Neural cell (in vitro differentiated cells): Measurements from ENCODE around the gene SSR2. TPM values are rescaled to one million over a fixed set of nuclear protein-coding genes. Genes with fewer than 3 reads are reported as not detected.

Experiments
- H2AFZ ChIP-seq: fragments of 200-600, 300-800 bp; sonication (generic), shearing (Covaris generic); 2 replicates; pipeline ENCODE4 v1.6.0; 2014; ENCODE audit warnings: low read depth, mild to moderate bottlenecking, antibody characterized with exemption, low read length, moderate library complexity
- H3F3A ChIP-seq: fragments of 200-600 bp; shearing (Covaris generic); 2 replicates; pipeline ENCODE4 v1.6.1; 2016; ENCODE audit warnings: mild to moderate bottlenecking, moderate library complexity, mixed read lengths, antibody characterized with exemption, low read length; ENCODE audit not compliant: insufficient read depth, poor library complexity, severe bottlenecking
- H3K27ac ChIP-seq: fragments of 200-600, 300-800 bp; sonication (generic), shearing (Covaris generic); 2 replicates; pipeline ENCODE4 v1.5.1; 2014; ENCODE audit warnings: mild to moderate bottlenecking, low read length, moderate library complexity
- H3K27me3 ChIP-seq: fragments of 300-800, 200-600 bp; sonication (generic), shearing (Covaris generic); 2 replicates; pipeline ENCODE4 v1.6.0; 2014; ENCODE audit warnings: mild to moderate bottlenecking, low read depth, low read length, moderate library complexity; ENCODE audit not compliant: insufficient read depth
- H3K36me3 ChIP-seq: fragments of 300-800, 200-600 bp; sonication (generic), shearing (Covaris generic); 2 replicates; pipeline ENCODE4 v1.5.1; 2014; ENCODE audit warnings: mild to moderate bottlenecking, antibody characterized with exemption, low read length, moderate library complexity; ENCODE audit not compliant: insufficient read depth
- H3K4me2 ChIP-seq: fragments of 300-800, 200-600 bp; sonication (generic), shearing (Covaris generic); 2 replicates; pipeline ENCODE4 v1.6.0; 2014; ENCODE audit warnings: mild to moderate bottlenecking, low read length
- H3K4me3 ChIP-seq: fragments of 300-800, 200-600 bp; sonication (generic), shearing (Covaris generic); 2 replicates; pipeline ENCODE4 v1.5.1; 2014; ENCODE audit warnings: mild to moderate bottlenecking, low read length, moderate library complexity
- H3K79me2 ChIP-seq: fragments of 200-600 bp; shearing (Covaris generic); replicated peaks from 2 replicates; pipeline ENCODE4 v1.6.0; 2014; ENCODE audit warnings: mild to moderate bottlenecking, low read length, moderate library complexity; ENCODE audit not compliant: insufficient read depth
- H3K9ac ChIP-seq: fragments of 300-800, 200-600 bp; sonication (generic), shearing (Covaris generic); 2 replicates; pipeline ENCODE4 v1.6.1; 2016; ENCODE audit warnings: mild to moderate bottlenecking, low read length, mixed read lengths
- H3K9me2 ChIP-seq: fragments of 200-600 bp; shearing (Covaris generic); 2 replicates; pipeline ENCODE4 v1.6.1; 2016; ENCODE audit warnings: mild to moderate bottlenecking, low read length, mixed read lengths; ENCODE audit not compliant: insufficient read depth
- H3K9me3 ChIP-seq: fragments of 200-600, 300-800 bp; sonication (generic), shearing (Covaris generic); 2 replicates; pipeline ENCODE4 v1.6.1; 2016; ENCODE audit warnings: mild to moderate bottlenecking, mixed run types, low read length, moderate library complexity, mixed read lengths
- H4K20me1 ChIP-seq: fragments of 200-600 bp; shearing (Covaris generic); 2 replicates; pipeline ENCODE4 v1.6.1; 2016; ENCODE audit warnings: mild to moderate bottlenecking, mixed run types; ENCODE audit not compliant: insufficient read depth
- EZH2 ChIP-seq: fragments of 200-600, 300-800 bp; shearing (Covaris generic), sonication (generic); IDR thresholded peaks from 2 replicates; pipeline ENCODE4 v1.6.1; 2014; ENCODE audit warnings: antibody characterized with exemption, low read length, borderline replicate concordance, mild to moderate bottlenecking; ENCODE audit not compliant: insufficient read depth, poor library complexity, severe bottlenecking
- MXI1 ChIP-seq: fragments of 450-650 bp; conservative IDR thresholded peaks from 2 replicates; pipeline ENCODE4 v1.6.1; 2014; ENCODE audit warnings: antibody characterized with exemption, mild to moderate bottlenecking; ENCODE audit not compliant: poor library complexity, severe bottlenecking
- POLR2AphosphoS5 ChIP-seq: IDR thresholded peaks from 2 replicates; pipeline ENCODE4 v1.6.1; 2012
- RAD21 ChIP-seq: fragments of 450-650 bp; conservative IDR thresholded peaks from 2 replicates; pipeline ENCODE4 v1.6.1; 2014; ENCODE audit warnings: antibody characterized with exemption, mild to moderate bottlenecking, moderate library complexity
- REST ChIP-seq: IDR thresholded peaks from 2 replicates; pipeline ENCODE4 v1.6.1; 2012; ENCODE audit warnings: borderline replicate concordance
- SMC3 ChIP-seq: fragments of 450-650 bp; conservative IDR thresholded peaks from 2 replicates; pipeline ENCODE4 v1.6.1; 2014; ENCODE audit warnings: antibody characterized with exemption, mild to moderate bottlenecking, moderate library complexity; ENCODE audit not compliant: poor library complexity
- TAF1 ChIP-seq: IDR thresholded peaks from 2 replicates; pipeline ENCODE4 v1.6.1; 2012; ENCODE audit warnings: low read depth
- polyA plus RNA-seq: library from polyadenylated mRNA; depleted of rRNA; stranded (reverse); fragments of >200 nt; gene quantifications from 2 replicates; pipeline ENCODE4 v1.2.3, GENCODE V29; 2014

The SSR2 gene
- polyA plus RNA-seq, 1 donor from 2014 or later = 473 TPM

DNA sequence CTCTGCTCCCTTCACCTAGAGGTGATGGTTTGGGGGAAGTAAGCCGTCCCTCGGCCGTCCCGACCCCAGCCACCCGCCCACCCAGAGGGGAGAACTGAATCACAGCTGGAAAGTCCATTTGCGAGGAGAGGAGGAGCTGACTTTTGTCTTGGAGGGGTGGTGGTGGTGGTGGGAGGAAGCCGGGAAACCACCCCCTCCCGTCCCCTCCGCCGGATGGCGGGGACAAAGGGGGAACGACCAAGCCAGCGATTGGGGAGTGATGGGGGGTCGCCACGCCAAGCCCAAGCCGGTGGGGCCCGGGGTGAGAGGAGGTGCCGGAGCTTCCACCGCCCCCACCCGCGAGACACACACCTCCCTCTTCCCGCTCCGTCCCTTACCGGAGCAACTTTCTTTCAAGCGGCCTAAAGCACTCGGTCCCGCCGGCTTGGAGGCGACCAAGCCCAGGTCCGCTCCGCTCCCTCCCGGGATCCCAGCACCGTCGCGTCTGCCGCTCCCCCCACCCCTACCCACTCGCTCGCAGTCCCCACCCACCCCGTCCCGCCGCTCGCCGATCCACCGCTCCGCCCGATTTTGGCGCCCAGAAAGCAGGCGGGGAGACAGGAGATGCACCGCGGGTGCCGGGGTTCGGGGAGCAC, 42.9 kb downstream of the SSR2 start:
- Histone ChIP-seq H3K79me2 (peaks cover 61% of the 10 kb centered on the region), H2AFZ (peak overlapping the region; percentile 66), H3K4me2 (peak overlapping the region; percentile 100), H3K27ac (peak overlapping the region; percentile 100), H4K20me1 (no peaks in the 10 kb centered on the region), H3K27me3 (no peaks in the 10 kb centered on the region), H3K9me2 (no peaks in the 10 kb centered on the region), H3K9me3 (no peaks in the 10 kb centered on the region), H3K36me3 (no peaks in the 10 kb centered on the region), H3F3A (peaks cover 6% of the 10 kb centered on the region), H3K4me3 (peak overlapping the region; percentile 99), H3K9ac (peak overlapping the region; percentile 99)
- peak; percentile 77 for TF ChIP-seq REST
- peak; percentile 49 for TF ChIP-seq POLR2AphosphoS5
- TF ChIP-seq TAF1 = no peak
- TF ChIP-seq MXI1 = no peak
- no peak for TF ChIP-seq SMC3

DNA sequence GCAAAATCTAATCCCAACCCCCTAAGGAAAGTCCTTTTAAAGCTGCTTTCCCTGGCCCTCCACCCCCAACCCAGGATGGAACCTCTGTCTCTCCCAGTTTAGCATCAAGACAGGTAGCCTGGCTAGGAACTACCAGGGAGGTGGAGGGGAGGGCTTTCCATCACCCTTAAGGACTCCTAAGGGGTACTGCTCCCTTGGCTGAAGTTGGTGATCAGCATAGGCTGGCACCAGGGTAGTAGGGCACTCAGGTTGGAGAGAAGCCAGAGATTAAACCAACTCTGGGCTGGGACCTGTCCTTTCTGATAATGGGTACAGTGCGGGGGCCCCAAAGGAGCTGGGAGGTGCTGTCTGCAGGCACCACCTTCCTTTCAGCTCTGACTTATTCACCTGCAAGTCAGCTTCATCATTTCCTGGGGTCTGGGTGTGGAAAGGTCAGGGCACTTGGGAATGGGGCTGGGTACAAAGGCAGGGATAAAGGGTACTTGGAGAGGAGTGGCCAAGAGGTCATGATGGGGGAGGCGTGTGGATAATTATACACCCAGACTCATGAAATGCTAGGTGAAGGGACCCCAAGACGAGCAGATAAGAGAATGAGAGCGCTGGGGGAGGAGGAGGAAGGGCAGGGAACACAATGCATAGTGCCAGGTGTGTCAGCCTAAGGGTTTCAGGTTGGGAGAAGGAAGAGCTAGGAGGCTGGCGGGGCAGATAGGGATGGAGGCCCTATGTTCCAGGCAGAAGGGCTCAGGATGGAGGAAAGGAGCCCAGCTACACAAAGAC, 43.6 kb downstream of the SSR2 start:
- Histone ChIP-seq H3K27me3 (no peaks in the 10 kb centered on the region), H3K27ac (peak overlapping the region; percentile 100), H3K9me3 (no peaks in the 10 kb centered on the region), H4K20me1 (no peaks in the 10 kb centered on the region), H3K4me2 (peak overlapping the region; percentile 100), H3K79me2 (peaks cover 68% of the 10 kb centered on the region), H3K9me2 (no peaks in the 10 kb centered on the region), H2AFZ (peak overlapping the region; percentile 66), H3K36me3 (no peaks in the 10 kb centered on the region), H3K9ac (peak overlapping the region; percentile 99), H3K4me3 (peak overlapping the region; percentile 99), H3F3A (peaks cover 6% of the 10 kb centered on the region)
- TF ChIP-seq EZH2 = no peak
- peak; percentile 16 for TF ChIP-seq MXI1
- TF ChIP-seq TAF1 = peak; percentile 47
- TF ChIP-seq POLR2AphosphoS5 = peak; percentile 30
- TF ChIP-seq SMC3 = no peak
- TF ChIP-seq RAD21 = no peak
- no peak for TF ChIP-seq REST
